HG02884 (cell line): ENCODE measurements around the gene AHCY.
"Not testable (repeated sequence)": the region's sequence is repeated elsewhere in the genome, so short reads cannot be mapped to it uniquely, and the experiment has no call there.

Experiments
- ATAC-seq: cut with Tn5 transposase; IDR thresholded peaks from one replicate; pipeline ENCODE4 v1.9.1; 2021; ENCODE audit warnings: mild to moderate bottlenecking, moderate library complexity; ENCODE audit not compliant: unreplicated experiment

Gene AHCY

DNA sequence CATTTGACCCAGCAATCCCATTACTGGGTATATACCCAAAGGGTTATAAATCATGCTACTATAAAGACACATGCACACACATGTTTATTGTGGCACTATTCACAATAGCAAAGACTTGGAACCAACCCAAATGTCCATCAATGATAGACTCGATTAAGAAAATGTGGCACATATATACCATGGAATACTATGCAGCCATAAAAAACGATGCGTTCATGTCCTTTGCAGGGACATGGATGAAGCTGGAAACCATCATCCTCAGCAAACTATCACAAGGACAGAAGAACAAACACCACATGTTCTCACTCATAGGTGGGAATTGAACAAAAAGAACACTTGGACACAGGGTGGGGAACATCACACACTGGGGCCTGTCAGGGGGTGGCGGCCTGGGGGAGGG lies 25.1 kb upstream of the AHCY start:
- not testable (repeated sequence) for ATAC-seq

- no peak for ATAC-seq
Observed at GRCh38 chr20:34324541-34324940, 21.4 kb upstream of the AHCY start.

DNA sequence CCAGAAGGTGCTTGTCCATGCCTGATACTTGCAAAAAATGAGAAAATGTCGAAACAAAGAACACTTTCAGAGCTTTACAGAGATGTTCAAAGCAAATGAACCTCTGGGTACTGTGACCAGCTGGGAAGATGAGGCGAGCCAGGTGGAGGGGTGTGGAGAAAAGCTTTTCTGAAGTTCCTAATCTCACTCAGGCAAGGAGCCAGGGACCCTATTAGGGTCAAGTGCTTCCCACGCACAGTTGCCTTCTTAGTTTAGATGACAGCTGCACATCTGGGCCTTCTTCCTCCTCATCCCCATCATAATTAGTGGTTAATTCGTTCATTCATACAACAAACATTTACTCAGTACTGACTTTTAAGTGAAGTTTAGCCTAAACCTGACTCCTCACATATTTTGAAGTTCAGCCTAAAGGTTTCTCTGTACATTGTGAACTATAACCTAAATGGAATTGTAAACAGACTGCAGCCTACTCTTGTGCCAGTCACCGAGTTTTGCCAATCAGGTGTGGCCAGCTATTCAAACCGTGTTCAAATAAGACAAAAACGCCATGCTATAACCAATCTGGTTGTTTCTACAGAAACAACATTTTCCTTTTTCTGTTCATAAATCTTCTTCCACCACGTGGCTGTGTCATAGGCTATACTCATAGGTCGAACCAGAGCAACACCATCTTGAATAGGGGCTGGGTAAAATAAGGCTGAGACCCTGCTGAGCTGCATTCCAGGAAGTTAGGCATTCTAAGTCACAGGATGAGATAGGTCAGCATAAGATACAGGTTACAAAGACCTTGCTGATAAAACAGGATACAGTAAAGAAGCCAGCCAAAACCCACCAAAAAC lies 19.3 kb upstream of the AHCY start:
- ATAC-seq: no peak

DNA sequence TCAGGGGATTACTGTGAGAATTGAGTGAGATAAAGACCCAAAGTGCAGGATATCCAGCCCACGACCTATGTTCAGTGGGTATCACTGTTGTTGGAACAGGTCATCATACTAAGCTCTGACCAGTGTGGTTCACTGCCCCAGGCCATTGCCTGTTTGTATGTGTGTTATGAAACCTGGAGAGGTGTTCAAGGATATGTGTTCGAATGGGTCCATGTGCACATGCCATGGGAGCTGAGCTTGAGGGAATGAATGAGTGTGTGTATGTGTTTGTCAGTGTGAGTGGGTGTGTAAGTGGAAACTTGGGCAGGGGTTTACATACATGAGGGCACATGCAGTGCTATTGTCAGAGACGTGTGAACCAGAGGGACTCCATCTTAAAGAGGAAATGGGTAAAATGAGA lies 17.7 kb upstream of the AHCY start:
- no peak for ATAC-seq

GRCh38 chr20:34318609-34319443 lies 15.7 kb upstream of the AHCY start:
- no peak for ATAC-seq

GRCh38 chr20:34316196-34316814 lies 13.2 kb upstream of the AHCY start:
- ATAC-seq: no peak

DNA sequence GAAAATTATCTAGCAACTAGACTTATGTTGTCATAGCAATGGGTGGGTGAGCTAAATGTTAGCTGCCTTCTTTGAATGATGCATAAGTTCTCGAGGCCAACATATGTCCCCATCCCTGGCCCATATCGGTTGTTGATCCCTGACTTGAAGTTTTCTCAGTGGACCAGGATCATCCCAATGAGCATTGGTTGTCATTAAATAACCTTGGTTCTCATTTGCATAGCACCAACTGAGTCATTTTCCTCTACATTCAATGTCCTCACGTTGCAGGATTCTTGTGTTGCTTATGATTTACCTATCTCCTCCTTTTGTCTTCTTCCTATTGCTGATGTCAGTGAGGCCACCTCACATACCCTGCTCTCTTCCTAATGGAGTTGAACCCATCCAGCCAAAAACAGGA lies 12.1 kb upstream of the AHCY start:
- ATAC-seq: no peak

DNA sequence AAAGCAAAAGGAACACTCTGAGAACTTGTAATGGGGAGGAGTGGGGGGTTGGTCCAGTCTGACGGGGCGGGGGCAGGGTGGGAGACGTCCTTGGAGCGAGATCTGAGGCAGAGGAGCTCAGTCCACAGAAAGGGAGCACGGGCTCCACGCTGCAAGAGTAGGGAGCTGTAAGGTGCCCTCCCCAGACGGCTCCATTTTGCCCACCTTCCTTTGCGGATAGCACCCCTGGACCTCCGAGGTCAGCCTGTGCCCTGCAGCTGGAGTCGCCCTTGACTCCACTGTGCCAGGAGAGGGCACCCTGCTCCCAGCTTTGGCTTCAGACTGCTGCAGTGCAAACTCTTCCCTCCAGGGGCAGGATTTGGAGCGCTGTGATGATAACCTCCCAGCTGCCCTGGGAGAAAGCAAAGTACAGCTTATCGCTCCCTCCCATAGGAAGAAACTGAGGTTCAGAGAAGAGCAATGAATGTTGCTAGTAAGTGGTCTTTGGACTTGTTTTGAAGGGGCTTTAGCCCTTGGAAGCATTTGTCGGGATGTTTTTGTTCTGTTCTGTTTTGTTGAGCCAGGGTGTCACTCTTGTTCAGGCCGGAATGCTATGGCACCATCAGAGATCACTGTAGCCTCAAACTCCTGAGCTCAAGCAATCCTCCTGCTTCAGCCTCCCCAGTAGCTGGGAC lies 9.5 kb upstream of the AHCY start:
- peak; percentile 66 for ATAC-seq

DNA sequence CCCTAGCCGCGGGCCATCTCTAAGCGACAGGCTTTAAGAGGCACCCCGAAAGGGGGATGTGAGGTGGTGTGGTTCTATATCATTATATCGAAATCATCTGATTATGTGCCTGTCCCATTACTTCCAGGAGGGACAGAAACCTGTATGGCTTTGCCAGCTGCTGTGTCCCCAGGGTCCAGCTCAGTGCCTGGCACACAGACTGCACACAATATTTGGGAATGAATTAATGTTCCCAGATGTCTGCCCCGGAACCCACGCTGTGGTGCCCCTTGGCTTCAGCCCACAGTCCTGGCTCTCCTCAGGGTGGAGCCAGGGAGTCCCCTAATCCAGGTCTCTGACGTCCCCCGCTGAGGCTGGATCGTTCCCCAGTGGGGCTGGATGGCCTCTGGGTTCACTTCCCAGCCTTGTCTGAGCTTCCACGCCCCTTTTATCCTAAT lies 8.9 kb upstream of the AHCY start:
- no peak for ATAC-seq

DNA sequence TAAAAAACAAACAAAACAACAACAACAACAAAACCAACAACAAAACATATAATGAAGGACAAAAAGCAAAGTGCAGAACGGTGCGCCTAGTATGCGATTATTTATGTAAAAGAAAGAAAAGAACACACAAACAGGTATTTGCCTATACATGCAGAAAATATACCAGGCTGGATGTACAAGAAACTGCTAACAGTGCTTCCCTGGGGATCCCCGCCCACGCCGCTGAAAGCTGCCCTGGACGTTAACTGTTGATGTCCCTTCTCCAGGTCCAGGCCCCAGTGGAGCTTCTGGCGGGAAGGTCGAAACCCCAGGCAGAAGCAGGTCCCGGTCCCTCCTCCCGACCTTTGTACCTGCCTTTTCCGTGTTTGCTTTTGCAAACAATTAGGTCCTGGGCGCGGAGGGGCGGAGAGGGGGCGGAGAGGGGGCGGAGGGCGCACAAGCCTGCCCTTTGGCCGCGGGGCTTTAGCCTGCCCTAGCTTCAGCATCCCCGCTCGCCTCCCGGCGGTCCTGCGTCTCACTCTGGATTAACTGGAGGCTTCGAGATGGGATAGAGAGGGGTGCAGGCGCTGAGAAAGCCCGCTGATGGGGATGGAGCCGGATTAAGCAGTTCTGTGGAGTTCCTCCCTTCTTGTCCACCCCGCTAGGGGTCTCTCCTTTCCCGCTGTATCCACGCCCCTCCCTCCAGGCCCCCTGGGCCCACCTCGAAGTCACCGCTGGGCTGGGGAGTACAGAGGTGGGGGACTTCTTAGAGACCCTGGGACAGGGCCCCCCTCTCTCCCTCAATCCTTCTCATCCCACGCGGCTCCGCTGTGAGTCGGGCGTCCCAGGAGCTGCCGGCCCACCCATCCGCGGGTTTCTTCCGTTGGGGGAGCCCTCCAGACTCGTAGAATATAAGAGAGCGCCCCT lies 8.2 kb upstream of the AHCY start:
- no peak for ATAC-seq

GRCh38 chr20:34310481-34311117 lies 7.4 kb upstream of the AHCY start:
- no peak for ATAC-seq

GRCh38 chr20:34309691-34310090 lies 6.5 kb upstream of the AHCY start:
- no peak for ATAC-seq

DNA sequence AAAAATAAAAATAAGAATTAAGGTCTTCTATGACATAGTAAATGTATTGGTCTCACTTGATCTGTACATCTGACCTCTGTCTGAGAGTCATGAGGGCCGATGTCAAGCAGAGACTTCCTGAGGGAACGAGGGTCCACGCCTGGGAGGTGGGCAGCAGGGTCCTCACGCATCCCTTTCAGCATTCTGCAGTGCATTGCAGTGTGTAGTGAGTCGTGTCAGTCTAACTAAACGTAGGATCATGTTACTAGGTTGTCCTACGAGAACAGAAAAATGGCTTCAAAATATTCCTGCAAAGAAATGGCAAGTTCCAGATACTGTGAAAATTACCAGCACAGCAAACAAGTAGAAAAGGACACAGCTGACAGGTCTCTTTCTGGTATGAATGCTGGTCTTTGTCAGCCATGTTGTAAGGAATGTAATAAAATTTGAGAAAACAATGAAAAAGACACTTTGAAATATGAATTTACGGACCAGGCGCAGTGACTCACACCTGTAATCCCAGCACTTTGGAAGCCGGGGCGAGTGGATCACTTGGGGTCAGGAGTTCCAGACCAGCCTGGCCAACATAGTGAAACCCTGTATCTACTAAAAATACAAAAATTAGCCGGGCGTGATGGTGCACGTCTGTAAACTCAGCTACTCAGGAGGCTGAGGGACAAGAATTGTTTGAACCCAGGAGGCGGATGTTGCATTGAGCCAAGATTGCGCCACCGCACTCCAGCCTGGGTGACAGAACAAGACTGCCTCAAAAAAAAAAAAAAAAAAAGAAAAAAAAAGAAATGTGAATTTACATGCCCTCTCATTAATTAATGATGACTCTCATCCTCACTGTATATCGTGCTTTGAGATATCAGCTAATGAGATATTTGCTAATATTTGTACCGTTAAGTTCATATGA lies 2.4 kb upstream of the AHCY start:
- ATAC-seq: no peak

DNA sequence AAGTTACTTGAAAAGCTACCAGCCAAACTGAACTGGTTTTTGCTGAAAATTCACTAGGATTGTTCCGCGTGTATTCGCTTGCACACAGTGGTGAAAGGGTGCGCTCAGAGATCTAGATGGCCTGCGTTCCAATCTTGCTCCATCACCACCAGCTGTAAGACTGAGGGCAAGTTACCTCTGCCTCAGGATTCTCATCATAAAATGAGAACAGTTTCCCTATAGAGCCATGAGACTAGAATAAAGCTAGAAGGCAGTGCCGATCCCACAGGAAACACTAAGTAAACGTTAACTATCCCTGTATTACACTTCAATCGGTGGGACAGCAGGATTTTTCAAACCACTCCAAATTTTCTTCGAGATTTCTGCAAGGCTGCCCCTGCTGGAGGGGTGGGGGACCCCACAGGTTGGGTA lies 838 bp downstream of the AHCY start:
- no peak for ATAC-seq

- ATAC-seq: no peak
Observed at GRCh38 chr20:34301587-34302311, 1.4 kb downstream of the AHCY start.

DNA sequence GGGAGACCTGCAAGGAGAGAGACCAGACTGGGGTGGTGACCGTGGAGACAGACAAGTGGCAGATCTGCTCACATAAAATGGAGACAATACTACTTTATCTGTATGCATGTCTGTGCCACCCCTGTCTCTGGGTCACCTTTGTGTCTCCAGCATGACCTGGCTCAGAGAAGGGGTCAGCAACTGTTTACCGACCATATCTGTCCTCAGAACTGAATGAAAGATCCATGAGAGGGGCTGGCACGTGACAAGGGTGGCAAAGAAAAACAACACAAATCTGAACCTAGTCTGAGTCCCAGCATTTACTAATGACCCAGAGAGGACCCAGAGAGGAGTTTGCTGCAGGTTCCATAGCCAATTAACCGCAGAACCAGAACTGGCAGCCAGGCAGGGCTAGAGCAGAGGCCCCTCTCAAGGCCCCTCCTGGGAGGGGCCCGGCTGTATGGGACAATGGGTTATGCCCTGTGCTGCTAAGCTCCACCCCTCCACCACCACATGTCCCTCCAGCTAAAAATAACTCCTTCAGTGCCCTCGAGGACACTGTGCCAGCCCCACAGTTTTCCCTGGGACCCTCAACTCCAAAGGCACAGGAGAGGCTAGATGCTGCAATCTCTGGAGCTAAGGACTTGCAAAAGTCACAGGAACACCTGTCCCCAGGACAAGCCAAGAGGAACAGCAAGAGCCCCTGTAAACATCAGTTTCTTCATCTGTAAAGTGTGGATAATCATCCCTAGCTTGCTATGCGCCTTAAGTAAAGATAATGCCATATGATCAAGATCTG lies 2.2 kb downstream of the AHCY start:
- ATAC-seq: no peak

DNA sequence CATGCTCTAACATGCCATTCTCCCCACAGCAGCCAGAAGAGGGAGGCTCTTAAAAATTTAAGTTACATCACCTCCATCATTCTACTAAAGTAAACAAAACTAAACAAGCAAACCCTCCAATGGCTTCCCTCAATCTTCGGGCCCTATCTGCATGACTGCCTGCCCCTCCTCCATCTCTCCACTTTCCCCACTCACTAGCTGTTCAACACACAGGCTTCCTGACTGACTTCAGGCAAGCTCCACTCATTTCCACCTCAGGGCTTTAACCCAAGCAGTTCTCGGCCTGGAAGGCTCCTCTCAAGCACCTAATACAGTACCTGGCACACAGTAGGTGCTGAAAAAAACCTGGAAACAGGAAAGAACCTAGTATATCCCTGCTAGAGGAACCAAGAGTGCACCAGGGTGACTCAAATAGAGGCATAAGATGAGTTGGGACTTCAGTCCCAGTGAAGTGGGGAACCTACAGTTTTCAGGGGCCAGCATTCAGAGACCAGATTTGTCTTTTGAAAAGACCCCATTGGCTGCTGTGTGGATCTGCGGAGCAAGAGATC lies 2.8 kb downstream of the AHCY start:
- ATAC-seq: no peak
